ENCODE results near the gene SEMA3C. TPM values are rescaled to one million over a fixed set of nuclear protein-coding genes. Genes with fewer than 3 reads are reported as not detected.

SEMA3C gene
- total RNA-seq, 2 experiments from 2014 or later = not detected

GRCh38 chr7:80873140-80873539, 45.7 kb downstream of the SEMA3C start:
- Mint-ChIP-seq H3K36me3 (ENCODE audit: low read depth) (no peaks in the 10 kb centered on the region), H3K4me1 (no peaks in the 10 kb centered on the region), H3K27me3 (no peaks in the 10 kb centered on the region), H3K9me3 (no peaks in the 10 kb centered on the region), H3K4me3 (no peak overlapping the region), H3K27ac (no peak overlapping the region)
- ChIA-PET CTCF (no interaction called here), POLR2A (no interaction called here)
- no peak for DNase-seq

GRCh38 chr7:80871228-80871627, 47.6 kb downstream of the SEMA3C start:
- POLR2A ChIA-PET = no interaction called here

GRCh38 chr7:80870813-80871212, 48.0 kb downstream of the SEMA3C start:
- H3K4me3 Mint-ChIP-seq = no peak overlapping the region
- no peaks in the 10 kb centered on the region for H3K4me1 Mint-ChIP-seq
- POLR2A ChIA-PET = no interaction called here
- H3K27me3 Mint-ChIP-seq = no peaks in the 10 kb centered on the region
- DNase-seq = no peak
- no peaks in the 10 kb centered on the region for H3K9me3 Mint-ChIP-seq
- H3K27ac Mint-ChIP-seq = no peak overlapping the region
- CTCF ChIA-PET = no interaction called here
- H3K36me3 Mint-ChIP-seq (ENCODE audit: low read depth) = no peaks in the 10 kb centered on the region

More at GRCh38 chr7:80871228-80871627, 47.6 kb downstream of the SEMA3C start:
- Mint-ChIP-seq H3K4me1 (no peaks in the 10 kb centered on the region), H3K27me3 (no peaks in the 10 kb centered on the region), H3K9me3 (no peaks in the 10 kb centered on the region), H3K36me3 (ENCODE audit: low read depth) (no peaks in the 10 kb centered on the region), H3K4me3 (no peak overlapping the region), H3K27ac (no peak overlapping the region)
- CTCF ChIA-PET = no interaction called here
- no peak for DNase-seq

DNA sequence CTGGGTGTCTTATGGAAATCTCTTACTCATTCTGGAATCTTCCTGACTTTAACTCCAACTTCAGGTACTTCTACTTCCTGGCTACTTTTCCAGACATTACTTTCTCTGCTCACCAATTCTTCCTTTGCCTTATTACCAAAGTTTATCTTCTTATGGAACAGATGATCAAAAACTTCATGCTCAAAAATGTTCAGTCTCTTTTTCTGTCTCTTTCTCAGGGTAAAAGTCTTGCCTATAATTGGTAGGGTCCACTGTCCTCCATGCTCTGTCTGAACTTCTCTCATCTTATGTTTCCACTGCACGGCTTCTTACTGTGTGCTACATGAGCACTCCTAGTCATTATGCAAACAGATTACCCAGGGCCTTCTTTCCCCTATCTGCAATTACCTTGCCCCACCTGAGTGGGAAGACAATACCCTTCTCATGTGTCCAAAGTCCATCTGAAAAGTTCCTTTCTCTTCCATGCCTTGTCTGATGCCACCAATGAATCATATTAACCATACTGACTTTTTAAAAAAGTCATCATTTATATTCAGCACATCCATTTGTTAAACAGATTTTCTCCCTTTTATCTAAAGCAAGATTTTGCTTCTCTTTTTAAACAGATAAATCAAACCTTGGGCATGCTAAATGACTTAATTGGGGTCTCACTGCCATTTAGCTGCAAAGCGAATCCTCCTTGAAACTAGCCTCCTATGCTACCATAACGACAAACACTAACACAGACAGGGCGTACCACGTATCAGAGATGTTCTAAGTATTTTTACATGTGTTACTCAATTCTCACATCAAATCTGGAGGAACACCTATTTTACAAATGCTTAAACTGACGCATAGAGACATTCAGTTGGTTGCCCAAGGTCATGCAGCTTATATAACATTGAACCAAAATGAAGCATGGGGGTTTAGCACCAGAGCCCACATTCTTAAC, 48.8 kb downstream of the SEMA3C start:
- no peaks in the 10 kb centered on the region for H3K36me3 Mint-ChIP-seq (ENCODE audit: low read depth)
- ChIA-PET POLR2A (no interaction called here), CTCF (no interaction called here)
- DNase-seq = no peak
- no peaks in the 10 kb centered on the region for H3K9me3 Mint-ChIP-seq
- H3K27me3 Mint-ChIP-seq = no peaks in the 10 kb centered on the region
- H3K4me1 Mint-ChIP-seq = no peaks in the 10 kb centered on the region
- no peak overlapping the region for H3K27ac Mint-ChIP-seq
- no peak overlapping the region for H3K4me3 Mint-ChIP-seq

DNA sequence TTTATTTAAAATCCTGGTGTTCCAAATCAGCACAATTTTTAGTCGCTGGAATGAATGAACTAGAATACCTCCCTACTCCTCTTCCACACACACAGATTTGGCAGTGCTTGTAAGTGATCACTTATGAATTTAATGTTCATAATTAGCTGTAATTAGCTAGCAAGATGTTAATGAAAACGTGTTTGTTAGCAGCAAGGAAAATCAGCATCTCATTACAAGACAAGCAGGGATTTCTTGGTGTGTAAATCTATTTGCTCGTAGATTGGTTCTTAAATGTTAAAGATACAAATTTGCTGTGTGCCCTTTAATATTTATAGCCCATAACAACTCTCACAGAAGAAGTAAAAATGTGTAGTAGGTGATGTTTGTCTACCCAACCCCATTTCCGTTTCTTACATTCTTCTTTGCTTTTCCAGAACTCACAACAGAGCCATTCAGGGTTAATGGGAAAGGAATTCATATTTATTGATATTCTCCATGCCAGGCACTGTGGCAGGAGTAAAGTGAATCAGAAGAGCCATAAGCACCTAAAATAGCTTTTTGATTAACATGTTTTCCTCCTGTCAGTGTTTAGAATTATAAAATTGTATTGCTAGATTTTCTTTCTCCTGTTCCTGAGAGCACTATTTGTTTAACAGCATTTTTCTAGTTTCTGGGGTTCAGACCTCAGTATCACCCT, 49.6 kb downstream of the SEMA3C start:
- no peaks in the 10 kb centered on the region for H3K36me3 Mint-ChIP-seq (ENCODE audit: low read depth)
- H3K27me3 Mint-ChIP-seq = no peaks in the 10 kb centered on the region
- no peak overlapping the region for H3K27ac Mint-ChIP-seq
- no peak for DNase-seq
- ChIA-PET POLR2A (no interaction called here), CTCF (no interaction called here)
- no peaks in the 10 kb centered on the region for H3K9me3 Mint-ChIP-seq
- H3K4me3 Mint-ChIP-seq = no peak overlapping the region
- H3K4me1 Mint-ChIP-seq = no peaks in the 10 kb centered on the region

GRCh38 chr7:80868566-80868965, 50.3 kb downstream of the SEMA3C start:
- Mint-ChIP-seq H3K27me3 (no peaks in the 10 kb centered on the region), H3K27ac (no peak overlapping the region), H3K4me3 (no peak overlapping the region), H3K36me3 (ENCODE audit: low read depth) (no peaks in the 10 kb centered on the region), H3K9me3 (no peaks in the 10 kb centered on the region), H3K4me1 (no peaks in the 10 kb centered on the region)
- ChIA-PET POLR2A (no interaction called here), CTCF (no interaction called here)
- DNase-seq = no peak

DNA sequence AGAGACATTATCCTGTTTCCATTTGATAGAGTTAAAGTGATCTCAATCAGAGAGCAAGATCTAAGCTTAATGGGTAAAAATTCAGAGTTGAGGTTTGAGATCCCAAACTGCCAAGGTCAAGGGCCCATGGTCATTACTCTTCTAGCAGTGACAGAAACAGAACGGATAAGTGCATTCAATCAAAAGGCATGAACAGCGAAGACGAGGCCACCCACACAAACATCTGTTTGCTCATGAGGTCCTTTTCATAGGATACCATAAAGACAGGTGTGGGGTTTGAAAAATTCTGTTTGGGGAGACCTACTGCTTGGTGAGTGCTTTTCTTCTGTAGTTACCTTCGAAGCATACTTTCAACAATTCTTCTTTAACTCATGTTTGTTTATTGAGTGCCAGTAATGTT, 58.3 kb downstream of the SEMA3C start:
- no peaks in the 10 kb centered on the region for H3K36me3 Mint-ChIP-seq (ENCODE audit: low read depth)
- no peaks in the 10 kb centered on the region for H3K9me3 Mint-ChIP-seq
- no peak overlapping the region for H3K27ac Mint-ChIP-seq
- no peaks in the 10 kb centered on the region for H3K27me3 Mint-ChIP-seq
- no peak for DNase-seq
- H3K4me1 Mint-ChIP-seq = no peaks in the 10 kb centered on the region
- ChIA-PET CTCF (no interaction called here), POLR2A (no interaction called here)
- no peak overlapping the region for H3K4me3 Mint-ChIP-seq

- ChIA-PET CTCF (no interaction called here), POLR2A (no interaction called here)
- Mint-ChIP-seq H3K27ac (no peak overlapping the region), H3K36me3 (ENCODE audit: low read depth) (no peaks in the 10 kb centered on the region), H3K9me3 (no peaks in the 10 kb centered on the region), H3K27me3 (no peaks in the 10 kb centered on the region), H3K4me3 (no peak overlapping the region), H3K4me1 (no peaks in the 10 kb centered on the region)
- DNase-seq = no peak
Measured at GRCh38 chr7:80859272-80859970, 59.4 kb downstream of the SEMA3C start.

DNA sequence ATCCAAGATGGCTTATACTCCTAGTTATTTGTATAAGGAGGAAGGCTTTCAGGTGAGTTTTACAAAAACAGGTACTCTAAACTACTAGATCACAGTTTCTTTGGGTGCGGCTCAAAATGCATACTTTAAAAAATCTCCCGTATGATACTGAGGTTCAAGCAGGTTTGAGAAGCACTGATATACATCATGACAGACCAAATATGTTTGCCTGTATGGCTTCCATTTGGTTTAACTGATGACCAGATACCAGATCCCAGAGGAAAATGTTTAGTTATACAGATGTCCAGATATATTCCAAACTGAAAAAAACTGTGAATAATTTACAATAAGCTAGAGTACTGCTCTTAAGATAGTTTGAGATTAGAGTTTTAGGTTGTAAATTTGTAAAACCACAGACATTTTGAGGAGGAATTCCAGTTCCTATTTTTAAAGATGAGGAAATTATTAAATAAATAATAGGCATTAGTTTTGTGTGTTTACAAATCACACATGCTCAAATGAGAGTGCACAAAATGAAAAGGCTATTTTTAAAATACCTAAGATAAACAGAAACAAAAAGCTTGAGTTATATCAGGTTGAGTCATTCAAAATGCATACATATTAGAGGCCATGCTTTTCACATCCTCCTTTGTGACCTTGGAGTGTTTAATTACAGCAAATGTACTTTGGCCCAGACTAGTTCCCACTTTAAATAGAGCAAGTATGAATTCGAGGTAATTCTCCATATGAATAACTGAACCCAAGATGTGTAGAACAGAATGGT, 60.5 kb downstream of the SEMA3C start:
- POLR2A ChIA-PET = no interaction called here
- H3K27me3 Mint-ChIP-seq = no peaks in the 10 kb centered on the region

DNA sequence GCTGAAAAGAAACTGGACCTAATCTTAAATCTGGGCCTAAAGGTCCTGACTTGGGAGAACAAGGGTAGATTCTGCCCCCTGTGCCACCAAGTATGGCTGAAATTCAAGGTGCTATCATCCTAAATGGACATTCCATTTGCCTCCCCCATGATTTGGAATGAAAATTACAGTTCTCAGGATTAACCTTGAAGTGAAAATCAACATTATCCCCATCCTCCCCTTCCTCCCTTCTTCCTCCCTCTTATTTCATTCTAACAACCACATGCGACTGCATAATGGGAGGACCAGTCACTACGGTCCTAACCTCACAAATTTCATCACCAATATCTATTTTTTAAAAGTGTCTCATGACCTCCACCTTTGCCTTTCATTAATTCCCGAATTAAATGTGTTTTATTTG, 62.1 kb downstream of the SEMA3C start:
- Mint-ChIP-seq H3K4me1 (no peaks in the 10 kb centered on the region), H3K27ac (no peak overlapping the region), H3K4me3 (no peak overlapping the region), H3K36me3 (ENCODE audit: low read depth) (no peaks in the 10 kb centered on the region), H3K9me3 (no peaks in the 10 kb centered on the region), H3K27me3 (no peaks in the 10 kb centered on the region)
- no peak for DNase-seq
- ChIA-PET CTCF (interaction anchor here (0.6 to 0.7 kb wide), 2 partner anchors 399 to 817 kb away, joined by 3 read pairs; no protein-coding TSS in a partner anchor), POLR2A (no interaction called here)

More for the DNA sequence above, 60.5 kb downstream of the SEMA3C start:
- Mint-ChIP-seq H3K4me3 (no peak overlapping the region), H3K9me3 (no peaks in the 10 kb centered on the region), H3K27ac (no peak overlapping the region), H3K4me1 (no peaks in the 10 kb centered on the region), H3K36me3 (ENCODE audit: low read depth) (no peaks in the 10 kb centered on the region)
- DNase-seq = no peak
- CTCF ChIA-PET = no interaction called here

DNA sequence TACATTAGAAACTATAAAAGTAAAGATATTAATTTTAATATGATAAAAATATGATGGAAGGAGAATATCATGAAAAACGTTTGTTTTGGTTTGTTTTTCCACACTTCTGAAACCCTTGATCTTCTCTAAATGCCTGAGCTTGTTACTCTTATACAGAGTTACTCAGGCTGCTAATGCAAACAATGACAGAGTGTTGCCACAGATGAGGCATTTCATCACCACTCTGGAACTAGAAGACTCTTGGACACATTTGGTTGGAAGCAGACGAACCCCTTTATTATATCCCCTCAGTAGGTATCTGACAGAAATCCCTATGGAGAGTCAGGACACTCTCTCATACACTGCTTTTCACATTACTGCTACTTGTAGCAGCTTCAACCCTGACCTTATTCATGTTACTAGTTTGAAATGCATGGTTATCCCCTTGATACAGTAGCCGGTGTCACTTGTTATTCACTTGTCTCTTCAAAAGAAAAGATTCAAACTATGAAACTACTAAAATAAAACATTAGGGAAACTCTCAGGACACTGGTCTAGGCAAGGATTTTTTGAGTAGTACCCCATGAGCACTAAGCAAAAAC, 66.9 kb downstream of the SEMA3C start:
- H3K4me1 Mint-ChIP-seq = no peaks in the 10 kb centered on the region
- H3K27ac Mint-ChIP-seq = no peak overlapping the region
- no peaks in the 10 kb centered on the region for H3K36me3 Mint-ChIP-seq (ENCODE audit: low read depth)
- ChIA-PET CTCF (no interaction called here), POLR2A (no interaction called here)
- no peaks in the 10 kb centered on the region for H3K27me3 Mint-ChIP-seq
- H3K4me3 Mint-ChIP-seq = no peak overlapping the region
- no peak for DNase-seq
- no peaks in the 10 kb centered on the region for H3K9me3 Mint-ChIP-seq

DNA sequence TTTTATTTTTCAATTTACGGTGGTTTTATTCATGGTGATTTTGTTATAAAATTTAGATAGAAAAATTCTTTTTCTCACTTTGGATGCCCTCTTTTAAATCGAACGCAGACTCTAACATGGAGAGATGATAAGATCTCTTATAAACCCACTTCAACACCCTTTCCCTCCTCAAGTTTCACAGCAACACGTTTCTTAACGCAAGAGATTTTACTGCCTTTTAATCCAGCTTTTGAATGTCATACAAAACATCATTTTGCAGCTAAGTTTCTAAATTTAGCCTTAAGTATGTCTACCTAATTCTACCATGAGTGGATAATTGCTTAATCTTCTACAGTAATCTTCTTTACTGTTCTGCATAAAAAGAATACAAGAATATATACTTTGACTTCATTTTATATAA, 70.0 kb downstream of the SEMA3C start:
- Mint-ChIP-seq H3K9me3 (no peaks in the 10 kb centered on the region), H3K4me3 (no peak overlapping the region), H3K4me1 (no peaks in the 10 kb centered on the region), H3K36me3 (ENCODE audit: low read depth) (no peaks in the 10 kb centered on the region), H3K27me3 (no peaks in the 10 kb centered on the region), H3K27ac (no peak overlapping the region)
- no peak for DNase-seq
- POLR2A ChIA-PET = no interaction called here
- CTCF ChIA-PET = no interaction called here

All from activated CD4-positive, alpha-beta T cell treated with anti-CD3 and anti-CD28 coated beads, Interleukin-2, amount 10 ng/mL, durations not matched to agents 7 days and 5 days (primary cell).